GM10248 (cell line): ENCODE results near the gene DGKD.

Source experiments
- CTCF ChIA-PET: fragments of 300-600 bp; sonication (Branson Sonifier 250); formaldehyde crosslinking; extraction: SDS; loops from one replicate; lab custom pipeline; 2021; ENCODE audit warnings: antibody characterized with exemption; lab: Yijun Ruan, JAX
- POLR2A ChIA-PET: fragments of 350-650 bp; sonication (Branson Sonifier 250); formaldehyde crosslinking; extraction: SDS; loops from one replicate; lab custom pipeline; 2020; ENCODE audit warnings: antibody characterized with exemption; lab: Yijun Ruan, JAX
- DNase-seq: peaks from one replicate; pipeline ENCODE4 v3.0.0; 2012; ENCODE audit errors: extremely low spot score
- TF ChIP-seq, protein P1 (sequence below): IDR thresholded peaks from 2 replicates; pipeline ENCODE4 v1.5.1; 2012; ENCODE audit warnings: mild to moderate bottlenecking, low read depth; ENCODE audit errors: extremely low read depth, missing control alignments, control extremely low read depth

The DGKD gene

DNA sequence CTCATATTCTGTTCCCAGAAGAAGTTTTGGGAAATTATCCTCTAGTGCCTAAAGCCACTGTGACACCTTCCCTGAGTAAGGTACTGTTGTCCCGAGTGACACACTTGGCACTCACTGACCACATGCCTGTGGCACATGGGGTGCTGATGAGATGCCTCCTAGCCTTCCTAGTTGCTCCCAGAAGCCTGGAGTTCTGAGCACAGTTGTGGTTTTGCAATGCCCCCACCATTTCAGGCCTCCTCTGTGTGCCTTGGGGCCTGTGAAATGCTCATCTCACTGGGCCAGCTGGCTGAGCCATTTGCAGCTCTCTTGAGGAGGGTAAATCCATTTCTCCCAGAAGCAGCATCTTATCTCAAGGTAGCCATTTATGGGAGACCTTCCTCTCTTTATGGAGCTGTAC is 91.8 kb downstream of the DGKD start:
- TF ChIP-seq, protein P1, sequence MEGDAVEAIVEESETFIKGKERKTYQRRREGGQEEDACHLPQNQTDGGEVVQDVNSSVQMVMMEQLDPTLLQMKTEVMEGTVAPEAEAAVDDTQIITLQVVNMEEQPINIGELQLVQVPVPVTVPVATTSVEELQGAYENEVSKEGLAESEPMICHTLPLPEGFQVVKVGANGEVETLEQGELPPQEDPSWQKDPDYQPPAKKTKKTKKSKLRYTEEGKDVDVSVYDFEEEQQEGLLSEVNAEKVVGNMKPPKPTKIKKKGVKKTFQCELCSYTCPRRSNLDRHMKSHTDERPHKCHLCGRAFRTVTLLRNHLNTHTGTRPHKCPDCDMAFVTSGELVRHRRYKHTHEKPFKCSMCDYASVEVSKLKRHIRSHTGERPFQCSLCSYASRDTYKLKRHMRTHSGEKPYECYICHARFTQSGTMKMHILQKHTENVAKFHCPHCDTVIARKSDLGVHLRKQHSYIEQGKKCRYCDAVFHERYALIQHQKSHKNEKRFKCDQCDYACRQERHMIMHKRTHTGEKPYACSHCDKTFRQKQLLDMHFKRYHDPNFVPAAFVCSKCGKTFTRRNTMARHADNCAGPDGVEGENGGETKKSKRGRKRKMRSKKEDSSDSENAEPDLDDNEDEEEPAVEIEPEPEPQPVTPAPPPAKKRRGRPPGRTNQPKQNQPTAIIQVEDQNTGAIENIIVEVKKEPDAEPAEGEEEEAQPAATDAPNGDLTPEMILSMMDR, result no peak
- DNase-seq, result no peak
- CTCF ChIA-PET, result interaction anchor here (4.3 to 8.4 kb wide), 2 partner anchors 11 to 42 kb away, joined by 24 to 138 read pairs; no protein-coding TSS in a partner anchor
- POLR2A ChIA-PET, result no interaction called here

DNA sequence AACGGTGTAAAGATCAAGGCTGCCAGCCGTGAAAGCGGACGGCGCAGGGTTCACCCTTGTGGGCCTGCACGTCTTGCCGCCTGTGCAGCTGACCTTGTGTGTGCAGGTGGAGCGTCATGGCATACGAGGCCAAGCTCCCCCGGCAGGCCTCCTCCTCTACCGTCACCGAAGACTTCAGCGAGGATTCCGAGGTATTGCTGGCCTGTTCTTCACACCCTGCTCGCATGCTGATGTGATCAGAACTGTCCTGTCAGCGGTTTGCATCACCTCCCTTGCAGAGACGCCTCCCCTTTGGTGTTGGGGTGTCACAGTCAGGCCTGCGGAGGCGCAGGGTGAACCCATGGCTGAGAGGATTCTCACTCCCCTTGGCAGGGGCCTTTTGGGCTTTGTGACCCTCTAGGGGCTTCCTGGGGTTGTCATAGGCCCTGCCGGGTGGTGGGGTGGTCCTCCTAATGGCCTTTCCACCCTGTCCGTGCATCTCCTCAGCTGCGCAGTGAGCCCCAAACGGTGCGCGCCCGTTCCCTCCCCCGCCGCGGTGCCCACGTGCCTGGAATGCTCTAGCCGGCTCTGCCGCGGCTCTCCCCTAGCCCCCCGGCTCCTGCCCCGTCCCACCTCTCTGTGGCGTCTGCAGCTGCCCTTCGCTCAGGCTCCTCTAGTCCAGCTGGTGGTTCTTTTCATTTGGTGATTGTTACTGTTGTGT is 92.5 kb downstream of the DGKD start:
- CTCF ChIA-PET, result interaction anchor here (4.3 to 8.4 kb wide), 2 partner anchors 10 to 42 kb away, joined by 24 to 138 read pairs; no protein-coding TSS in a partner anchor
- no peak for DNase-seq
- TF ChIP-seq, protein P1, result no peak
- POLR2A ChIA-PET, result no interaction called here

DNA sequence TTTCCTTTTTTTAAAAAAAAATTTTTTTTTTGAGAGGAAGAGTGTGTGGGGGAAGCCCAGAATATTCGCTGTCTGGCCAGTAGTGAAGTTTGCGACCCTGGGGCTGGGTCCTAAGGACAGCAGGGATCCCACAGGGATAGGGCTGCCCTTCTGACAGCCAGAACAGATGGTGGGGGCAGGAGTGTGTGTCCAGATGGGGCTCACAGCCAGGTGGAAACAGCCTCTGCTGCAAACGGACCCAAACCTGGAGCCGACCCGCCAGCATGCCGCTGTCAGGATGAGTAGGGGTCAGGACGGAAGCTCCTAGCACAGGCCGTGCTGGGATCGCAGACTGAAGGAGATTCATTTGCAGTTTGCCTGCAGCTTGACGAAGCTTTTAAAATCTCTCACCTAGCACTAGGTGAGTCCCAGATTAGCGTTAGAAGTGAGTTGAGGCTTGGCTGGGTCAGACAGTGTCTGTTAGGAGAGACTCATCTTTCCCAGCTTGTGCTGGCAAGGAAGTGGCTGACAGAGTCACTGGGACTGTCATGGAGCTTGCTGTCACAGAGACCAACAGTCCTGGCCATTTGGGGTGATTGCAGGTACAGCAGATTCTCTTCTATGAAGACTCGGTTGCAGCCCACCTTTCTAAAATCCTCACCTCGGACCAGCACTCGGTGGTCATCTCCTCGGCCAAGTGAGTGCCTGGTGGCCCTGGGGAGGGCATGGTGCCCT is 93.4 kb downstream of the DGKD start:
- CTCF ChIA-PET, result interaction anchor here (1.8 to 8.4 kb wide), 3 partner anchors 10 to 264 kb away, joined by 5 to 138 read pairs (median 6); no protein-coding TSS in a partner anchor

DNA sequence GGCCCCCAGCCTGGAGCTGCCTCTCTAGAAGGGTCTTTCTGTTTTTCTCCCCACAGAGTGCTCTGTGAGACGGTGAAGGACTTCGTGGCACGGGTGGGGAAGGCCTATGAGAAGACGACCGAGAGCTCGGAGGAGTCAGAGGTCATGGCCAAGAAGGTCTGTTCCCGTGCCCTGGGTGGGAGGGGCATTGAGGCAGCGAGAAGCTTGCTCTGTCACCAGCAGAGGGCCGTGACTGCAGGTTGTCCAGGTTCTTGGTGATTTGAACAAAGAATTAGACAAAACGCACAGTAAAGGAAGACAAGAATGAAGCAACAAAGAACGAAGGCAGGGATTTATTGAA is 93.9 kb downstream of the DGKD start:
- TF ChIP-seq, protein P1, result no peak
- CTCF ChIA-PET, result interaction anchor here (1.2 to 8.4 kb wide), 4 partner anchors 10 to 264 kb away, joined by 3 to 138 read pairs (median 6); no protein-coding TSS in a partner anchor
- POLR2A ChIA-PET, result interaction anchor here (1.1 kb wide), 1 partner anchor 115 kb away, joined by 3 read pairs; no protein-coding TSS in a partner anchor
- no peak for DNase-seq

More for the DNA sequence above, 93.4 kb downstream of the DGKD start:
- DNase-seq, result no peak
- POLR2A ChIA-PET, result interaction anchor here (1.1 kb wide), 1 partner anchor 114 kb away, joined by 3 read pairs; no protein-coding TSS in a partner anchor
- TF ChIP-seq, protein P1, result no peak

DNA sequence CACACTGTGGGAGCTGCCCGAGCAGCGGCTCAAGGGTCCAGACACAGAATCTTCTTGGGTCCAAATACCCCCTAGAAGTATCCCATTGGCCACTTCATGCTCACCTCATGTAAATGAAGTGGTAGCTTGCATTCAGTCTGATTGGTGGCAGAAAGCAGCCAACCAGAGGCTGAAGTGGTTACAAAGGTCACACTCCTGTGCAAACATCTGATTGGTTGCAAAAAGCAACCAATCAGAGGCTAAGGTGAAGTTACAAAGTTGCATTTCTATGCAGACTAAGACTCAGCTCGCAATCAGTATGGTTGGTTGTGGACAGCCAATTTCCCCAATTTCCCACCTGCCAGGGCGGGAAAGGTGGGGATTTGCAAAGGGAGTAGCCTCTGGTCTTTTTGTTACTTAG is 94.3 kb downstream of the DGKD start:
- TF ChIP-seq, protein P1, result no peak
- POLR2A ChIA-PET, result interaction anchor here (1.1 kb wide), 1 partner anchor 115 kb away, joined by 3 read pairs; no protein-coding TSS in a partner anchor
- CTCF ChIA-PET, result interaction anchor here (1.2 to 8.4 kb wide), 4 partner anchors 9 to 263 kb away, joined by 3 to 138 read pairs (median 6); no protein-coding TSS in a partner anchor

More for the DNA sequence above, 94.3 kb downstream of the DGKD start:
- no peak for DNase-seq
